Sigmoid colon (tissue), 7 donors: Measurements from ENCODE around the gene SACM1L. TPM values are rescaled to one million over a fixed set of nuclear protein-coding genes. Genes with fewer than 3 reads are reported as not detected.
"Not testable (repeated sequence)": the region's sequence is repeated elsewhere in the genome, so short reads cannot be mapped to it uniquely, and the experiment has no call there.

ENCODE experiments used
- DNase-seq: peaks from one replicate; pipeline ENCODE4 v3.0.0-alpha.2; 2019
- H3K27ac ChIP-seq, 4 donors: fragments of 200-600 bp; sonication (generic); one replicate each; pipeline ENCODE4 v1.5.1; 2016 to 2019; ENCODE audit warnings: mild to moderate bottlenecking in 1 of 4
- H3K27me3 ChIP-seq, 3 donors: fragments of 200-600 bp; sonication (generic); one replicate each; pipeline ENCODE4 v1.5.1; 2019; ENCODE audit warnings: mild to moderate bottlenecking in 1 of 3
- H3K36me3 ChIP-seq, 4 donors: fragments of 200-600 bp; sonication (generic); one replicate each; pipeline ENCODE4 v1.5.1; 2016 to 2019
- H3K4me1 ChIP-seq, 4 donors: fragments of 200-600 bp; sonication (generic); one replicate each; pipeline ENCODE4 v1.5.1; 2017 to 2019
- H3K4me3 ChIP-seq, 4 donors: fragments of 200-600 bp; sonication (generic); one replicate each; pipeline ENCODE4 v1.5.1; 2017 to 2019; ENCODE audit warnings: mild to moderate bottlenecking in 2 of 4, moderate library complexity in 1 of 4
- H3K9me3 ChIP-seq, 4 donors: fragments of 200-600 bp in 3 of 4; sonication (generic) in 3 of 4; one replicate each; pipeline versions ENCODE4 v1.5.1 to v1.6.1; 2013 to 2019
- CTCF ChIP-seq, 4 experiments: fragments of 450-650 bp in 3 of 4; fragments of 200-600 bp in 1 of 4; IDR thresholded peaks; one replicate each; pipeline ENCODE4 v1.5.1; 2016 to 2019; ENCODE audit warnings: antibody characterized with exemption in 4 of 4, mild to moderate bottlenecking in 3 of 4, moderate library complexity in 2 of 4
- EP300 ChIP-seq, 4 donors: sonication (generic); formaldehyde crosslinking; IDR thresholded peaks; one replicate each; pipeline ENCODE4 v1.6.1; 2017; ENCODE audit warnings: antibody characterized with exemption in 4 of 4
- POLR2A ChIP-seq, 2 donors: fragments of 450-650 bp; IDR thresholded peaks; one replicate each; pipeline ENCODE4 v1.6.1; 2016; ENCODE audit warnings: antibody characterized with exemption in 2 of 2, mild to moderate bottlenecking in 2 of 2, moderate library complexity in 2 of 2
- POLR2AphosphoS5 ChIP-seq, 4 donors: sonication (generic); formaldehyde crosslinking; IDR thresholded peaks; one replicate each; pipeline ENCODE4 v1.6.1; 2017; ENCODE audit warnings: antibody characterized with exemption in 4 of 4
- WGBS, 2 donors: extraction: QIAGEN DNeasy Blood & Tissue Kit; methylation state at CpG; one replicate each; pipeline ENCODE4 v1.1.7; 2013; 5-methylcytosine and 5-hydroxymethylcytosine counted together
- intact Hi-C: fragments of 100-400 bp; cut with DNase I; formaldehyde crosslinking; loops from one replicate; pipeline ENCODE4 v1.15.1; 2023
- polyA plus RNA-seq, 3 donors: library from polyadenylated mRNA; stranded (reverse); fragments of 200-250 nt; gene quantifications; one replicate each; pipeline ENCODE4 v1.2.3, GENCODE V29; 2013
- total RNA-seq, 4 donors: library from RNA; depleted of rRNA; stranded (reverse); fragments of >200 nt; gene quantifications; one replicate each; pipeline ENCODE4 v1.1.0, GENCODE V29; 2016
- donor health status: healthy with polysubstance abuse.
- donor health status: Bipolar disorder and iron deficiency.
- donor health status: healthy.

SACM1L gene
- total and polyA plus RNA-seq, 7 donors: 21.6 to 44.6 (median 38.5) TPM

- TF ChIP-seq CTCF (IDR thresholded peaks at IDR 0.05) (no peak), POLR2A (IDR thresholded peaks at IDR 0.05) (no peak), EP300 (IDR thresholded peaks at IDR 0.05) (no peak), POLR2AphosphoS5 (IDR thresholded peaks at IDR 0.05) (no peak)
- H3K36me3 ChIP-seq: peaks cover 0 to 13% (median 3%) of the 10 kb centered on the region in 4 donors
- DNase-seq: no peak
- no peaks in the 10 kb centered on the region for H3K9me3 ChIP-seq
- WGBS, 2 donors: 91 to 94% methylated on average over 7 of the region's 7 CpGs
- no peak overlapping the region for H3K27ac ChIP-seq
- no peak overlapping the region for H3K4me3 ChIP-seq
- H3K4me1 ChIP-seq: no peaks in the 10 kb centered on the region
- intact Hi-C loops: no loop called here
- no peaks in the 10 kb centered on the region for H3K27me3 ChIP-seq
Measured at GRCh38 chr3:45751537-45752242, 62.5 kb downstream of the SACM1L start.

- intact Hi-C loops: no loop called here
- H3K36me3 ChIP-seq: peaks cover 0 to 2% (median 0%) of the 10 kb centered on the region in 4 donors
- H3K9me3 ChIP-seq: no peaks in the 10 kb centered on the region
- H3K4me3 ChIP-seq: no peak overlapping the region
- no peak for TF ChIP-seq CTCF (IDR thresholded peaks at IDR 0.05)
- no peak for TF ChIP-seq EP300 (IDR thresholded peaks at IDR 0.05)
- no peak for TF ChIP-seq POLR2AphosphoS5 (IDR thresholded peaks at IDR 0.05)
- no peak for TF ChIP-seq POLR2A (IDR thresholded peaks at IDR 0.05)
- no peaks in the 10 kb centered on the region for H3K4me1 ChIP-seq
- H3K27ac ChIP-seq: no peak overlapping the region
- no peak for DNase-seq
- 91 to 95% methylated on average over 3 of the region's 3 CpGs for WGBS, 2 donors
- H3K27me3 ChIP-seq: no peaks in the 10 kb centered on the region
Measured at GRCh38 chr3:45753095-45753494, 63.9 kb downstream of the SACM1L start.

DNA sequence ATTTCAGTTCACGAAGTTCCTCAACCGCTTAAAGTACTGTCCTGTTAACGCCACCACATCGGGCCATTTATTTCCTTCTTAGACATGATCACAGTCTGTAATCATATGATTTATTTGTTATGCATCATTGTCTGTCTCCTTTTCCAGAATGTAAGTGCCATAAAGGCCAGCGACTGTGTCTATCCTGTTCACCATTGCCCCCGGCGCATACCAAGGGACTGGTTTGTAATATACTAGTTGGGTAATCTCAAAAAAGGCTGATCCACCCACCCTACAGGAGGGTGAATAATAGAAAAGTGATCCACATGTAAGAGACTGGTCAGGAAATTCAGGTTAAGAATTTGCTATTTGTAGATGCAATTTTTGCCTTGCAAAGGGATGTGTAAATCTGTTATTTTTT lies 65.3 kb downstream of the SACM1L start:
- H3K4me3 ChIP-seq: no peak overlapping the region
- intact Hi-C loops: no loop called here
- TF ChIP-seq CTCF (IDR thresholded peaks at IDR 0.05) (no peak), POLR2A (IDR thresholded peaks at IDR 0.05) (no peak), EP300 (IDR thresholded peaks at IDR 0.05) (no peak), POLR2AphosphoS5 (IDR thresholded peaks at IDR 0.05) (no peak)
- H3K27me3 ChIP-seq: no peaks in the 10 kb centered on the region
- DNase-seq: no peak
- no peaks in the 10 kb centered on the region for H3K4me1 ChIP-seq
- H3K27ac ChIP-seq: no peak overlapping the region
- no peaks in the 10 kb centered on the region for H3K36me3 ChIP-seq
- H3K9me3 ChIP-seq: no peaks in the 10 kb centered on the region
- WGBS, 2 donors: 94 to 97% methylated on average over 7 of the region's 7 CpGs

GRCh38 chr3:45756055-45756454 lies 66.9 kb downstream of the SACM1L start:
- intact Hi-C loops: no loop called here
- WGBS, 2 donors: 85 to 89% methylated on average over 6 of the region's 6 CpGs
- TF ChIP-seq POLR2AphosphoS5 (IDR thresholded peaks at IDR 0.05) (no peak), CTCF (IDR thresholded peaks at IDR 0.05) (no peak), EP300 (IDR thresholded peaks at IDR 0.05) (no peak), POLR2A (IDR thresholded peaks at IDR 0.05) (no peak)

GRCh38 chr3:45757141-45757540 lies 67.9 kb downstream of the SACM1L start:
- H3K27me3 ChIP-seq, DNase-seq, H3K27ac ChIP-seq, H3K9me3 ChIP-seq, H3K36me3 ChIP-seq, intact Hi-C loops, H3K4me1 ChIP-seq, H3K4me3 ChIP-seq: not testable (repeated sequence)
- WGBS, 2 donors: 75 to 85% methylated on average over 7 of the region's 7 CpGs

More at GRCh38 chr3:45756055-45756454, 66.9 kb downstream of the SACM1L start:
- Histone ChIP-seq H3K9me3 (no peaks in the 10 kb centered on the region), H3K4me3 (no peak overlapping the region), H3K4me1 (no peaks in the 10 kb centered on the region), H3K27ac (no peak overlapping the region), H3K36me3 (no peaks in the 10 kb centered on the region), H3K27me3 (no peaks in the 10 kb centered on the region)
- no peak for DNase-seq
